GM19395 (cell line): ENCODE data around the gene PRIM1.
"Not testable (repeated sequence)": the region's sequence is repeated elsewhere in the genome, so short reads cannot be mapped to it uniquely, and the experiment has no call there.

Source experiments
- ATAC-seq: cut with Tn5 transposase; IDR thresholded peaks from one replicate; pipeline ENCODE4 v1.9.1; 2021; ENCODE audit warnings: mild to moderate bottlenecking, moderate library complexity; ENCODE audit not compliant: unreplicated experiment

The PRIM1 gene

GRCh38 chr12:56761812-56762211, 9.7 kb upstream of the PRIM1 start:
- no peak for ATAC-seq

- no peak for ATAC-seq
Observed at GRCh38 chr12:56760460-56760859, 8.3 kb upstream of the PRIM1 start.

- ATAC-seq = no peak
Observed at GRCh38 chr12:56759263-56759908, 7.3 kb upstream of the PRIM1 start.

DNA sequence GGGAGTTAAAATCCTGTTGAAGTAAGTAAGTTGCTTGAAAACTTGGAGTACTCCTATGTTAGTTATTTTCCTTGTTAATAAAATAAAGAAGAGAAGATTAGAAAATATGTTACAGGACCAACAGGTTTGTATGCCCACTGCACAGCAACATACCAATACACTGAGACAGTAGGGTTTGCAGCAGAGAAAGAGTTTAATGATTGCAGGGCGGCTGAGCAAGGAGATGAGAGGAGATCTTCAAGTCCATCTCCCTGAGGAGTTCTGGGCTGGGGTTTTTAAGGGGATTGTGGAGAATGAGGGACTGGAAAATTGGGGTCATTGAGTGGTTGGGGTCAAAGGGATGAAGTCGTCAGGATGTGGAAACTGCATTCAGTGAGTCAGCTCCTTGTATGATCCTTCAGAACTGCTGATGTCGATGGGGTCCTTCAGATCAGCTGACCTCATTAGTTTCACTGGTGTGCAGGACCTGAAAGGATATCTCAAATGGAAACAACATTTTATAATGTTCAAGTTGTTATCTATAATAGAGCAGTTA, 6.7 kb upstream of the PRIM1 start:
- no peak for ATAC-seq

GRCh38 chr12:56757971-56758370, 5.8 kb upstream of the PRIM1 start:
- not testable (repeated sequence) for ATAC-seq

DNA sequence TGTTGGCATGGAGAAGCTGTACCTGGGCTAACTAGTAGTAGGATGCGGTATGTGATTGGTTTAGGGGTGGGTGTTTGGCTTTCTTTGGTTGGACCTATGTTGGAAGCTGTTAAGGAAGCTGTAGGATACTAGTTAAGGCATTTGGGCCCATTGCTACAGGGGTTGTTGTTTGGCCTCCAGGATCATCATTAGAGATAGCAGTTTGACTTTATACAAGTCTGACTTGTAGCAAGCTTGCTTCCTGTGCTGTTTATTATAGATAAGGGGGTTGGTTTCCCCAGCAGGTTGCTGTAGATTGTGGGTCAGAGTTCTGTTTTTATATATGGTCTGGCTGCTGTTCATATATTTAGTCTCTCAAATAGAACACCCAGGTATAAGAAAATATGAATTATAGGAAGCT, 1.4 kb upstream of the PRIM1 start:
- no peak for ATAC-seq

GRCh38 chr12:56750596-56750995, 1.5 kb downstream of the PRIM1 start:
- ATAC-seq = not testable (repeated sequence)

- ATAC-seq = no peak
Observed at GRCh38 chr12:56749853-56750252, 2.3 kb downstream of the PRIM1 start.

GRCh38 chr12:56749359-56749758, 2.8 kb downstream of the PRIM1 start:
- no peak for ATAC-seq

DNA sequence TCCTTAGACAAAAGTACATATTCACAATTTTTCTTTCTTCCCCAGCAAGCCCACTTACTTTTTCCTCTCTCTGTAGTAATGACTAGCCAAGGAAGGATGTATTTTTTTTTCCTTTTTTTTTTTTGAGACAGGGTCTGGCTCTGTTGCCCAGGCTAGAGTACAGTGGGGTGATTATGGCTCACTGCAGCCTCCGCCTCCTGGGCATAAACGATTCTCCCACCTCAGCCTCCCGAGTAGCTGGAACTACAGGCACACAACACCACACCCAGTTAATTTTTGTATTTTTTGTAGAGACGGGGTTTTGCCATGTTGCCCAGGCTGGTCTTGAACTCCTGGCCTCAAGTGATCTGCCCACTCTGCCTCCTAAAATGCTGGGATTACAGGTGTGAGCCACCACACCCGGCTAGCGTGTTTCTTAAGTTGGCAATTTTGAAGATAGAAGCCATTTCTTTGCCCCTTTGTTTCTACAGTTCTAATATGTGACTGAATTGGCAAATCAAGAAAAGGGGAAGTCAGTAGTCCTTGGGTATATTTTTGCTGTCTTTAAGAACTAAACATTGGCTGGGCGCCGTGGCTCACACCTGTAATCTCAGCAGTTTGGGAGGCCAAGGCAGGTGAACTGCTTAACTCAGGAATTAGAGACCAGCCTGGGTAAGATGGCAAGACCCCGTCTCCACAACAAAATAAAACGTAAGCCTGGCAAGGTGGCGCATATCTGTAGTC, 23.8 kb downstream of the PRIM1 start:
- no peak for ATAC-seq

GRCh38 chr12:56726196-56726675, 25.9 kb downstream of the PRIM1 start:
- ATAC-seq = not testable (repeated sequence)

GRCh38 chr12:56725723-56726102, 26.4 kb downstream of the PRIM1 start:
- no peak for ATAC-seq

GRCh38 chr12:56724972-56725722, 27.0 kb downstream of the PRIM1 start, which contains the start of gene NACA:
TSS of gene NACA (minus strand) at chr12:56725299. CDS start at chr12:56724521, 778 bp downstream.
- ATAC-seq = peak; percentile 96

DNA sequence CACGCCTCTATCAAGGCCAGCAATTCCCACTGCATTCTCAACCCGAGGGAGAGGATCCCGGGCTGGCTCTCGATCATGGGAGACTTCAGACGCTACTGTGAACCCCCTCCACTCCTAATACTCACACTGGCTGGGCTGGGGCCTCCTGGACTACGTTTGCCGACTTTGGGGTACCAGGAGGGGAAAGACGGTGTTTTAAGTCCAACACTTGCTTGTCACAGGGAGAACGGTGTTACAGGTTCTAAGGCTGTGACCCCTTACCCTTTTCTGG, 27.5 kb downstream of the PRIM1 start:
- no peak for ATAC-seq

DNA sequence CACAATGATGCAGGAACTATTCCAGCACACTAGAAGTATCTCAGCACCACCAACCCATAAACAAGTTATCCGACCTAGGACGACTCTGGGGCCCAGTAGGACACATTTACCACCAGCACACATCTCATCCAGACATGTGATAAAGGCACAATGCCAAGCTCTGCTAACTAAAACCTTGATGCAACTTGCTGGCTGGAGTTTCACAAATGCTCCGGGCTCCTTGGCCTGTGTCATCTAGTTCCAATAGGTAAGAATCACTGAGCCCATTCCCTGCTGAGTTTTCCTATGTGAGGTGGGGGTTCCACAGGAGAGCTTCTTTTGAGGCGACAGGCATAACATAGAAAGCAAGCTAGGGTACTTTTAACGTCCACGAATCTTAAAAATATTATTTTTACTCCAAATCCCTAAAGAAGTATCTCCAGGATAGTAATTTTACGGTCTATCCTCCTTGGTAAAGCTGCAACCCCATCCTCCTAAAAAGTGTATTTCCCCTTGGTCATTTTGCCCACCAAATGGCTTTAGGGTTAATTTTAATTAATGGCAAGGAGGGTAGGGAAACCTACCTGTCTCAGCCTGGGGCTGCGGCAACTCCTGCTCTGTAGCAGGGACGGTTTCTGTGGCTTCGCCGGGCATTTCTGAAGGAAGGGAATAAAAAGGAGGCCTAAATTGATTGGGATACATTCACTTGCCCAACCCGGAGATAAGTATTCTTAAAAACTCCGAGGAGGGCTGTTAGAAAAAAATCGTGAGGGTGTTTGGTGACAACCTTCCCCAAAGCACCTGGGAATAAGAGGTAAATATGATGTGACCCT, 28.0 kb downstream of the PRIM1 start:
- ATAC-seq = no peak

DNA sequence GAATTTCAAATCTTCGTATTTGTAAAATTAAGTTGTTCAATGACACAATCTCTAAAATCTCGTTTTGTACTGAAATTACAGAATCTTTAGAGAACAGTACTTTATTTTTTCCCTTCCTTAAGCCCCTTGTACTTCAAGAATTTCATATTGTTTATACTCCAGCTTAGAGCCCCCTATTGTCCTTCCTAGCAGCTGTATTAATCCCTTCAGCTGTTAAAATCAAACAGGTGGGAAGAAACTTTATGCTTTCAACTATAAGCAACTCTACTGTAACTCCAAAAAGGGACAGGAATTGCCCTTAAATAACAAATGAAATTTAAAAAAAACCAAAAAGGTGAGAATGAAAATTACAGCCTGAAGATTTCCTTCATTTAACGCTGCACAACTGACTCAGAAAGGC, 28.8 kb downstream of the PRIM1 start:
- no peak for ATAC-seq

DNA sequence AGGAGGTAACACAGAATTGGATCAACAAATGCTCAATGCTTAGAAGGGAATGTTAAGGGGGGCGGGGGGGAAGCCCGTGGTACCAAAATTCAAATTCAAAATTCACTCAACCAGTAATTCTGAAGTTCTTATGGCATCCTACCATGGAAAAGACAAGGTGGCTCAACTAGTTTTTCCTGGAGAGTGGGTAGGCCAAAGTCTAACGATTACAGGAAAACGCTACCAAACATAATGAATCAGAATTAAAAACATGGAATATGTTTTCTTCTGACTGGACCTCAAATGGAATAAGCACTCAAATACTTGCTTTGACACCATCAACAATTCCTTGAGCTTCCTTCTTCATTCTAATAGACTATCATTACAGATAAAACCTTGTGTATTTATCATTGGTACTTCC, 29.3 kb downstream of the PRIM1 start:
- no peak for ATAC-seq

DNA sequence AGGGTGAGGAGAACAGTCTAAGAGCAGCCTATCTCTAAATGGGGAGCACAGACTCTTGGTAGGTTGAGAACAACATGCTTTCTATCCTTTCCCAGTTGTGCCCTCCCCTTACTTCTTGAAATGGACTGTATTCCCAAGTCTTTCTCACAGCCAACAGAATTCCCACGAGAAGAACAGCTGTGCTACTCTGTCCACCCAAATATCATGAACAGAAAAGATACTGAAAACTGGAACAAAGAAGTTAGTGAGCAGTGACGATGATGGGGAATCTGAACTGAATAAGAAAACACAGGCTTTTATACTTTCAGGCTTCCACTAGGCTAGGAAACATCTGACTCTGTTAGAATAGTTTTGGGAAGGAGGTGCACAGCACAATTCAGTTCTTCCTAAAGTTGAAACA, 30.4 kb downstream of the PRIM1 start:
- ATAC-seq = no peak

DNA sequence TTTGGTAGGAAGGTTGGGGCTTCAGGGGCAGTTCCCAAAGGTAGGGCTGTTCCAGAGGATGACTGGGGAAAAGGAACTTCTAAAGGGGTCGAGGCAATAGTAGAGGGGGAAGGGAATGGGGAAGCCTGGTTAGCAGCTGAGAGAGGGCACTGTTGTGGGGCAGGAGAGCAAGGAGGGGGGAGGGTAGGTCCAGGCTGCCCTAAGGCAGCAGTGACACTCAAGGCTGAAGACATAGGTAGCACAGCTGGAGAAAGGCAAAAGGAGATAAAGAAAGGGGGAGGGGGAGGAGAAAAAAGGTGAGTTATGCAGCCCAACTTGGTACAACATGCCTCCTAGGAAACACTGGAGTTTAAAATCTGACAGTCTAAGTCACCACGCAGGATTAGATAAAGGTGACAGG, 30.9 kb downstream of the PRIM1 start:
- ATAC-seq = no peak

DNA sequence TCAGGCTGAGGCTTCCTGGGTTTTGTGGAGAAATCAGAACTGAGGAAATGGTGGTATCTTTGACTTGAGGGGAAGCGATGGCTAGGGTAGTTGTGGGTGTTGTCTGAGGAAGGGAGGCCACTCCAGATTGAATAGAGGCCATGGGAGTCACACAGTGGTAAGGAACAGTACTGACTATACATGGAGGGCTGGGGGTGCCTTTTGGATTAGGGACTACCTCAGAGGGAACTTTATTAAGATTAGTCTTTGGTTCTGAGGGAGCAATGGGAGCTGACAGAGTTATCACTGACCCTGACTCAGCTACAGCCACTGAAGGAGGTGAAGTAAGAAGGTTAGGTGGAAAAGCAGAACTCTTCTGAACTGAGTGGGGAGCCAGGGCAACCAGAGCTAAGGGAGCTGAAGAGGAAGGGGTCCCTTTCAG, 31.4 kb downstream of the PRIM1 start:
- no peak for ATAC-seq

DNA sequence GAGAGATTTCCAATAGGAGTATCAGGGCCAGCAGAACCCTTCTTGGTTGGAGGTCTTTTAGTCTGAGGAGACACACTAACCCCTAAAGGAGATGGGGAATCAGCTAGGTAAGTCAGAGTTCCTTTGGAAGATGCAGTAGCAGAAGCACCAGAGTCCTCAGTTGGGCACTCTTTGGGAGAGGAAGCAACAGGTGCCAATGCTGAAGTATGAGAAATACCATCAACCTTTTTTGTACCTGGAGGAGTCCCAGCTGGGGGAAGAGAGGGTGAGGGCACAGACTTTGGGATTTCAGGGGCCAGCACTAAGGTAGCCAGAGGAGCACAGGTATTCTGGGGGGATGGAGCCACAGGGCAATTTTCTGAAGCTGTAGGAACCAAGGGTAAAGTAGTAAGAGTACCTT, 33.1 kb downstream of the PRIM1 start:
- ATAC-seq = no peak
